ENCODE measurements around the gene OR6N1.

GRCh38 chr1:158809862-158810261 is 37.9 kb upstream of the OR6N1 start:
- TF ChIP-seq, protein P1, sequence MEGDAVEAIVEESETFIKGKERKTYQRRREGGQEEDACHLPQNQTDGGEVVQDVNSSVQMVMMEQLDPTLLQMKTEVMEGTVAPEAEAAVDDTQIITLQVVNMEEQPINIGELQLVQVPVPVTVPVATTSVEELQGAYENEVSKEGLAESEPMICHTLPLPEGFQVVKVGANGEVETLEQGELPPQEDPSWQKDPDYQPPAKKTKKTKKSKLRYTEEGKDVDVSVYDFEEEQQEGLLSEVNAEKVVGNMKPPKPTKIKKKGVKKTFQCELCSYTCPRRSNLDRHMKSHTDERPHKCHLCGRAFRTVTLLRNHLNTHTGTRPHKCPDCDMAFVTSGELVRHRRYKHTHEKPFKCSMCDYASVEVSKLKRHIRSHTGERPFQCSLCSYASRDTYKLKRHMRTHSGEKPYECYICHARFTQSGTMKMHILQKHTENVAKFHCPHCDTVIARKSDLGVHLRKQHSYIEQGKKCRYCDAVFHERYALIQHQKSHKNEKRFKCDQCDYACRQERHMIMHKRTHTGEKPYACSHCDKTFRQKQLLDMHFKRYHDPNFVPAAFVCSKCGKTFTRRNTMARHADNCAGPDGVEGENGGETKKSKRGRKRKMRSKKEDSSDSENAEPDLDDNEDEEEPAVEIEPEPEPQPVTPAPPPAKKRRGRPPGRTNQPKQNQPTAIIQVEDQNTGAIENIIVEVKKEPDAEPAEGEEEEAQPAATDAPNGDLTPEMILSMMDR (IDR thresholded peaks at IDR 0.05), result no peak
- TF ChIP-seq EP300 (IDR thresholded peaks at IDR 0.05), result no peak
- no peak for TF ChIP-seq POLR2A (IDR thresholded peaks at IDR 0.05)
- TF ChIP-seq POLR2AphosphoS5 (IDR thresholded peaks at IDR 0.05), result no peak

Data from upper lobe of left lung (tissue), 4 donors.